RPMI7951 (cell line): Measurements from ENCODE around the gene PCDHB13. TPM values are rescaled to one million over a fixed set of nuclear protein-coding genes. Genes with fewer than 3 reads are reported as not detected.

Experiments
- DNase-seq: peaks from one replicate; pipeline ENCODE4 v3.0.0-alpha.2; 2012; ENCODE audit warnings: low read depth
- total RNA-seq: library from RNA; depleted of rRNA; stranded (reverse); fragments of >200 nt; shearing (Covaris generic); gene quantifications from 2 replicates; pipeline ENCODE4 v1.2.3, GENCODE V29; 2014; rRNA removed

Gene PCDHB13
- total RNA-seq, 1 experiment from 2014 or later = 2.6 TPM

- DNase-seq = no peak
These were observed 47.5 kb downstream of the PCDHB13 start for GRCh38 chr5:141261238-141261546.

Other genes starting within 250 kb of the PCDHB13 start
- gene PCDHAC2, start 247.4 kb upstream of the PCDHB13 start, total RNA-seq = not detected in 2 replicates
- gene PCDHB1, start 162.5 kb upstream of the PCDHB13 start, total RNA-seq = not detected in 2 replicates
- 0.88 and 0.96 TPM in 2 replicates for gene PCDHB2, start 119.3 kb upstream of the PCDHB13 start, total RNA-seq
- 0.12 and 0.20 TPM in 2 replicates for gene PCDHB3, start 113.4 kb upstream of the PCDHB13 start, total RNA-seq
- gene PCDHB4, start 92.1 kb upstream of the PCDHB13 start, total RNA-seq = under 0.01 and 0.12 TPM in 2 replicates
- gene PCDHB5, start 78.7 kb upstream of the PCDHB13 start, total RNA-seq = 0.59 and 0.60 TPM in 2 replicates
- gene PCDHB6, start 63.9 kb upstream of the PCDHB13 start, total RNA-seq = 0.20 and 0.24 TPM in 2 replicates
- 0.39 and 0.48 TPM in 2 replicates for gene PCDHB7, start 41.3 kb upstream of the PCDHB13 start, total RNA-seq
- gene PCDHB8, start 36.1 kb upstream of the PCDHB13 start, total RNA-seq = 0.10 and 0.12 TPM in 2 replicates
- gene PCDHB16, start 31.5 kb upstream of the PCDHB13 start, total RNA-seq = 2.0 and 2.1 TPM in 2 replicates
- gene PCDHB9, start 26.8 kb upstream of the PCDHB13 start, total RNA-seq = 0.10 and 0.24 TPM in 2 replicates
- gene PCDHB10, start 21.6 kb upstream of the PCDHB13 start, total RNA-seq = 0.60 and 0.78 TPM in 2 replicates
- 0.12 and 0.20 TPM in 2 replicates for gene PCDHB11, start 14.3 kb upstream of the PCDHB13 start, total RNA-seq
- 0.36 and 0.88 TPM in 2 replicates for gene PCDHB12, start 5.2 kb upstream of the PCDHB13 start, total RNA-seq
- 0.72 and 0.88 TPM in 2 replicates for gene PCDHB14, start 9.4 kb downstream of the PCDHB13 start, total RNA-seq
- 1.6 and 2.0 TPM in 2 replicates for gene PCDHB15, start 31.5 kb downstream of the PCDHB13 start, total RNA-seq
- gene SLC25A2, start 90.1 kb downstream of the PCDHB13 start, total RNA-seq = 0.48 TPM in 1 of 2 replicates, not detected in the other
- gene TAF7, start 106.9 kb downstream of the PCDHB13 start, total RNA-seq = 36.0 and 50.9 TPM in 2 replicates
- gene PCDHGA1, start 116.6 kb downstream of the PCDHB13 start, total RNA-seq = 3.3 and 3.7 TPM in 2 replicates
- gene PCDHGA2, start 124.8 kb downstream of the PCDHB13 start, total RNA-seq = 6.8 and 7.0 TPM in 2 replicates
- gene PCDHGA3, start 129.9 kb downstream of the PCDHB13 start, total RNA-seq = 0.12 and 0.39 TPM in 2 replicates
- gene PCDHGB1, start 136.2 kb downstream of the PCDHB13 start, total RNA-seq = 10.6 and 10.9 TPM in 2 replicates
- gene PCDHGA4, start 141.1 kb downstream of the PCDHB13 start, total RNA-seq = 3.8 and 4.8 TPM in 2 replicates
- 4.6 and 6.0 TPM in 2 replicates for gene PCDHGB2, start 146.1 kb downstream of the PCDHB13 start, total RNA-seq
- gene PCDHGA5, start 150.2 kb downstream of the PCDHB13 start, total RNA-seq = 1.5 and 1.8 TPM in 2 replicates
- 1.1 and 1.6 TPM in 2 replicates for gene PCDHGB3, start 156.3 kb downstream of the PCDHB13 start, total RNA-seq
- 1.3 and 1.8 TPM in 2 replicates for gene PCDHGA6, start 160.0 kb downstream of the PCDHB13 start, total RNA-seq
- 4.6 and 5.5 TPM in 2 replicates for gene PCDHGA7, start 168.8 kb downstream of the PCDHB13 start, total RNA-seq
- gene PCDHGB4, start 173.8 kb downstream of the PCDHB13 start, total RNA-seq = 12.0 and 12.7 TPM in 2 replicates
- gene PCDHGA8, start 178.7 kb downstream of the PCDHB13 start, total RNA-seq = 1.6 and 1.9 TPM in 2 replicates
- 18.6 and 19.8 TPM in 2 replicates for gene PCDHGB5, start 184.0 kb downstream of the PCDHB13 start, total RNA-seq
- gene PCDHGA9, start 188.9 kb downstream of the PCDHB13 start, total RNA-seq = 0.88 and 1.1 TPM in 2 replicates
- 0.84 and 0.88 TPM in 2 replicates for gene PCDHGB6, start 194.1 kb downstream of the PCDHB13 start, total RNA-seq
- gene PCDHGA10, start 199.1 kb downstream of the PCDHB13 start, total RNA-seq = 0.78 and 0.84 TPM in 2 replicates
- gene PCDHGB7, start 203.8 kb downstream of the PCDHB13 start, total RNA-seq = 0.29 and 0.48 TPM in 2 replicates
- 7.0 and 8.1 TPM in 2 replicates for gene PCDHGA11, start 207.1 kb downstream of the PCDHB13 start, total RNA-seq
- 19.9 and 23.5 TPM in 2 replicates for gene PCDHGA12, start 216.6 kb downstream of the PCDHB13 start, total RNA-seq